IMR-90 (cell line): Measurements from ENCODE around the gene FAR2. TPM values are rescaled to one million over a fixed set of nuclear protein-coding genes. Genes with fewer than 3 reads are reported as not detected.

Source experiments
- ATAC-seq: fragments of 200-7000 bp; cut with Tn5 transposase; 2 replicates; pipeline ENCODE4 v1.9.1; 2020; ENCODE audit warnings: low read depth, mild to moderate bottlenecking, moderate library complexity
- BruUV-seq: library from RNA; stranded (reverse); fragments of 400-500 nt; replicated peaks from 2 replicates; lab custom pipeline; 2021; lab: Mats Ljungman, UMichigan
- CTCF ChIA-PET: fragments of 300-600 bp; formaldehyde crosslinking; extraction: SDS; loops from one replicate; lab custom pipeline; 2021; ENCODE audit warnings: antibody characterized with exemption; lab: Yijun Ruan, JAX
- POLR2A ChIA-PET: fragments of 300-600 bp; sonication (Branson Sonifier 250); formaldehyde crosslinking; loops from one replicate; lab custom pipeline; 2022; ENCODE audit warnings: antibody characterized with exemption; ENCODE audit not compliant: unreplicated experiment; lab: Charles Lee
- DNase-seq: peaks from one replicate; pipeline ENCODE4 v3.0.0; 2013
- H2AFZ ChIP-seq: replicated peaks from 2 replicates; pipeline ENCODE3; 2013; ENCODE audit warnings: low read length, mild to moderate bottlenecking; ENCODE audit not compliant: poor library complexity
- H2AK5ac ChIP-seq: 2 replicates; pipeline ENCODE4 v1.6.1; 2013; ENCODE audit warnings: low read depth, low read length, inconsistent platforms
- H2AK9ac ChIP-seq: replicated peaks from 2 replicates; pipeline ENCODE3; 2013; ENCODE audit warnings: mild to moderate bottlenecking, low read depth, low read length, moderate library complexity; ENCODE audit not compliant: poor library complexity
- H2BK120ac ChIP-seq: 2 replicates; pipeline ENCODE4 v1.6.1; 2013; ENCODE audit warnings: low read depth, low read length, inconsistent platforms
- H2BK15ac ChIP-seq: 3 replicates; pipeline ENCODE4 v1.6.1; 2013; ENCODE audit warnings: low read depth, low read length, inconsistent platforms
- H2BK20ac ChIP-seq: 2 replicates; pipeline ENCODE4 v1.6.1; 2013; ENCODE audit warnings: low read depth, mild to moderate bottlenecking, inconsistent platforms, low read length, moderate library complexity
- H2BK5ac ChIP-seq: 2 replicates; pipeline ENCODE4 v1.6.1; 2013; ENCODE audit warnings: mild to moderate bottlenecking, low read depth, low read length, inconsistent platforms; ENCODE audit not compliant: poor library complexity, severe bottlenecking
- H3K14ac ChIP-seq: replicated peaks from 2 replicates; pipeline ENCODE4 v1.6.1; 2013; ENCODE audit warnings: low read depth, low read length, inconsistent platforms
- H3K18ac ChIP-seq: 2 replicates; pipeline ENCODE4 v1.6.1; 2013; ENCODE audit warnings: low read depth, low read length, control low read depth
- H3K23ac ChIP-seq: 2 replicates; pipeline ENCODE4 v1.6.1; 2013; ENCODE audit warnings: low read depth, low read length, inconsistent platforms
- H3K27ac ChIP-seq: 2 replicates; pipeline ENCODE4 v1.5.1; 2013; ENCODE audit warnings: mild to moderate bottlenecking, control low read depth, low read length; ENCODE audit not compliant: insufficient read depth
- H3K27me3 ChIP-seq: 2 replicates; pipeline ENCODE4 v1.6.1; 2013; ENCODE audit warnings: low read length; ENCODE audit not compliant: control insufficient read depth, insufficient read depth
- H3K36me3 ChIP-seq: 2 replicates; pipeline ENCODE4 v1.6.1; 2013; ENCODE audit warnings: low read length, mixed read lengths; ENCODE audit not compliant: control insufficient read depth, insufficient read depth
- H3K4ac ChIP-seq: 2 replicates; pipeline ENCODE4 v1.6.1; 2013; ENCODE audit warnings: low read depth, low read length, inconsistent platforms
- H3K4me1 ChIP-seq: 2 replicates; pipeline ENCODE4 v1.6.1; 2013; ENCODE audit warnings: low read length, mixed read lengths; ENCODE audit not compliant: control insufficient read depth, insufficient read depth
- H3K4me2 ChIP-seq: 2 replicates; pipeline ENCODE4 v1.6.1; 2013; ENCODE audit warnings: low read depth, mild to moderate bottlenecking, control low read depth, low read length, moderate library complexity
- H3K4me3 ChIP-seq: 2 replicates; pipeline ENCODE4 v1.5.1; 2013; ENCODE audit warnings: low read depth, mild to moderate bottlenecking, control low read depth, low read length, moderate library complexity; ENCODE audit not compliant: insufficient read depth
- H3K56ac ChIP-seq: 2 replicates; pipeline ENCODE4 v1.6.1; 2013; ENCODE audit warnings: low read length, inconsistent platforms; ENCODE audit not compliant: insufficient read depth; ENCODE audit errors: extremely low read depth
- H3K79me1 ChIP-seq, 2 experiments: 2 replicates each; pipeline ENCODE4 v1.6.1; 2013; ENCODE audit warnings: low read length in 2 of 2, inconsistent platforms in 1 of 2, low read depth in 1 of 2
- H3K9ac ChIP-seq: 2 replicates; pipeline ENCODE4 v1.6.1; 2013; ENCODE audit warnings: low read depth, low read length, control low read depth
- H3K9me1 ChIP-seq: 2 replicates; pipeline ENCODE4 v1.6.1; 2013; ENCODE audit warnings: low read length, inconsistent platforms; ENCODE audit not compliant: insufficient read depth
- H3K9me3 ChIP-seq: 2 replicates; pipeline ENCODE4 v1.6.1; 2013; ENCODE audit warnings: low read length; ENCODE audit not compliant: control insufficient read depth, insufficient read depth
- H4K20me1 ChIP-seq: 2 replicates; pipeline ENCODE4 v1.6.1; 2013; ENCODE audit warnings: low read length, inconsistent platforms; ENCODE audit not compliant: insufficient read depth
- H4K5ac ChIP-seq: 2 replicates; pipeline ENCODE4 v1.6.1; 2013; ENCODE audit warnings: mild to moderate bottlenecking, low read depth, low read length, control low read depth
- H4K8ac ChIP-seq, 2 experiments: 2 replicates each; pipeline ENCODE4 v1.6.1; 2013; ENCODE audit warnings: low read depth in 2 of 2, low read length in 2 of 2, control low read depth in 1 of 2, inconsistent platforms in 1 of 2
- H4K91ac ChIP-seq: 2 replicates; pipeline ENCODE4 v1.6.1; 2013; ENCODE audit warnings: low read depth, low read length, inconsistent platforms; ENCODE audit not compliant: insufficient read depth
- MAZ ChIP-seq: IDR thresholded peaks from 2 replicates; pipeline ENCODE4 v1.6.1; 2012; ENCODE audit warnings: low read depth, mild to moderate bottlenecking, low read length, improper control_type of control experiment, moderate library complexity, borderline replicate concordance
- RAD21 ChIP-seq: IDR thresholded peaks from 2 replicates; pipeline ENCODE4 v1.6.1; 2012; ENCODE audit warnings: low read length, improper control_type of control experiment
- WGBS, 2 experiments: methylation state at CpG; one replicate each; pipeline versions ENCODE4 v1.1.5 to v1.1.7; 2013; ENCODE audit warnings: missing lambda C conversion rate in 2 of 2; ENCODE audit not compliant: insufficient read length in 1 of 2; ENCODE audit errors: extremely low coverage in 2 of 2; 5-methylcytosine and 5-hydroxymethylcytosine counted together
- dilution Hi-C: fragments of 300-500 bp; cut with HindIII; formaldehyde crosslinking; loops from one replicate; pipeline ENCODE4 v1.14.3; 2018; ENCODE audit warnings: low sequenced_read_pairs; ENCODE audit not compliant: unreplicated experiment
- in situ Hi-C: fragments of 300-500 bp; cut with MboI; formaldehyde crosslinking; loops from 3 replicates; pipeline ENCODE4 v1.14.3; 2019; ENCODE audit warnings: low sequenced_read_pairs, inconsistent platforms, mixed read lengths
- intact Hi-C: fragments of 100-400 bp; cut with micrococcal nuclease; formaldehyde crosslinking; loops from 2 replicates; pipeline ENCODE4 v1.10.0; 2022
- polyA plus RNA-seq, 3 experiments: library from polyadenylated mRNA; depleted of rRNA; stranded (reverse); fragments of >200 nt; gene quantifications; 2 replicates each; pipeline ENCODE4 v1.2.3, GENCODE V29; 2012; ENCODE audit warnings: low replicate concordance in 1 of 3
- total RNA-seq: library from RNA; depleted of rRNA; stranded (reverse); fragments of >200 nt; gene quantifications from 2 replicates; pipeline ENCODE4 v1.2.3, GENCODE V29; 2012

Gene FAR2
- total and polyA plus RNA-seq, 2 of the 4 experiments (the other 2 are of a cell fraction) = 1.1 to 2.0 TPM

DNA sequence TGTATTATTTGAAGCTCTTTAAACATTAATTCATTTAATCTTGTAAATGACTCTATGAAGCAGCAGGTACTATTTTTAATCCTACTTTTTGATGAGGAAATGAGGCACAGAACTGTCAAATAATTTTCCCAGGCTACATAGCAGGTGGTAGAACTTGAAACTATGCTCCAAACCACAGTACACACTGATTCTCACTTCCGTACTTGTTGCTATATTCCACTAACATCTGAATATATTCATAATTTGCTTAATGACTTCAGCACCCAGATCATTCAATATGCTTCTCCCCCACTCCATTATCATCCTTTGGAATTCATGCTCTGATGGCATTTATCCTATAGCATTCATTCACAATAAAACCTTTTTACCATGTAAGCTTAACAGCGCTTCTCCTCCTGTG is 227.0 kb downstream of the FAR2 start:
- Histone ChIP-seq H3K4me1 (no peaks in the 10 kb centered on the region), H3K4ac (no peak overlapping the region), H3K14ac (no peak overlapping the region), H3K27me3 (no peaks in the 10 kb centered on the region), H3K36me3 (no peaks in the 10 kb centered on the region), H3K79me1 (peaks cover 19 to 52% of the 10 kb centered on the region in 2 experiments), H4K8ac (no peak overlapping the region), H3K18ac (no peak overlapping the region), H2AK9ac (no peak overlapping the region), H3K9me3 (no peaks in the 10 kb centered on the region), H3K4me3 (no peak overlapping the region), H2BK5ac (no peak overlapping the region), H2BK20ac (no peak overlapping the region), H2AK5ac (no peak overlapping the region), H2AFZ (no peak overlapping the region), H3K4me2 (no peak overlapping the region), H2BK15ac (no peak overlapping the region), H3K9ac (no peak overlapping the region), H4K91ac (no peak overlapping the region), H3K9me1 (no peaks in the 10 kb centered on the region), H4K20me1 (peaks cover 5% of the 10 kb centered on the region; the same call in 1 of the 2 replicates), H3K56ac (no peak overlapping the region), H3K27ac (no peak overlapping the region), H4K5ac (no peak overlapping the region), H2BK120ac (no peak overlapping the region), H3K23ac (no peak overlapping the region)
- in situ Hi-C loops = no loop called here
- DNase-seq (no peak), ATAC-seq (no peak)
- intact Hi-C loops = no loop called here
- BruUV-seq = no TSS peak
- 100% methylated on average over 1 of the region's 2 CpGs; no CpG with 5 or more reads in 1 of the 2 experiments for WGBS, 2 experiments
- CTCF ChIA-PET = interaction anchor here (0.6 kb wide), 1 partner anchor 21 kb away, joined by 5 read pairs; no protein-coding TSS in a partner anchor
- TF ChIP-seq RAD21 (no peak), MAZ (no peak)
- dilution Hi-C loops = no loop called here
- POLR2A ChIA-PET = interaction anchor here (0.6 kb wide), 1 partner anchor 1397 kb away, joined by 4 read pairs; no protein-coding TSS in a partner anchor
